OCI-LY7 (cell line): ENCODE data around the gene CDC40. TPM values are rescaled to one million over a fixed set of nuclear protein-coding genes. Genes with fewer than 3 reads are reported as not detected.

ENCODE experiments used
- BruUV-seq: library from RNA; stranded (reverse); fragments of 400-500 nt; replicated peaks from 2 replicates; lab custom pipeline; 2021; lab: Mats Ljungman, UMichigan
- CTCF ChIA-PET: fragments of 300-600 bp; sonication (Branson Sonifier 250); formaldehyde crosslinking; loops from one replicate; lab custom pipeline; 2022; ENCODE audit warnings: antibody characterized with exemption; ENCODE audit not compliant: unreplicated experiment; lab: Charles Lee
- POLR2A ChIA-PET: fragments of 300-600 bp; sonication (Branson Sonifier 250); formaldehyde crosslinking; loops from one replicate; lab custom pipeline; 2022; ENCODE audit warnings: antibody characterized with exemption; lab: Charles Lee
- DNase-seq: peaks from one replicate; pipeline ENCODE4 v3.0.0-alpha.2; 2015; ENCODE audit warnings: low spot score
- H2AFZ ChIP-seq: fragments of 200-600 bp; sonication (generic), shearing (Covaris generic); 2 replicates; pipeline ENCODE4 v1.6.1; 2014; ENCODE audit warnings: mild to moderate bottlenecking, antibody characterized with exemption, low read length, moderate library complexity
- H3K27ac ChIP-seq: fragments of 200-600 bp; sonication (generic); 2 replicates; pipeline ENCODE4 v1.5.1; 2014; ENCODE audit warnings: mixed run types, low read depth, mild to moderate bottlenecking, moderate library complexity, low read length, inconsistent platforms; ENCODE audit not compliant: poor library complexity, severe bottlenecking
- H3K36me3 ChIP-seq: fragments of 200-600 bp; sonication (generic); 2 replicates; pipeline ENCODE4 v1.6.1; 2014; ENCODE audit warnings: mild to moderate bottlenecking, antibody characterized with exemption, low read length, moderate library complexity, mixed read lengths; ENCODE audit not compliant: insufficient read depth
- H3K4me1 ChIP-seq: fragments of 200-600 bp; sonication (generic); 2 replicates; pipeline ENCODE4 v1.5.1; 2014; ENCODE audit warnings: mild to moderate bottlenecking, low read length; ENCODE audit not compliant: insufficient read depth, poor library complexity, severe bottlenecking
- H3K4me2 ChIP-seq: fragments of 200-600 bp; sonication (generic); 2 replicates; pipeline ENCODE4 v1.6.1; 2014; ENCODE audit warnings: mild to moderate bottlenecking, low read length
- H3K4me3 ChIP-seq: fragments of 200-600 bp; sonication (generic); 2 replicates; pipeline ENCODE4 v1.5.1; 2014; ENCODE audit warnings: mild to moderate bottlenecking, low read depth, low read length; ENCODE audit not compliant: poor library complexity, severe bottlenecking
- H3K79me2 ChIP-seq: fragments of 200-600 bp; sonication (generic); 2 replicates; pipeline ENCODE4 v1.6.1; 2016; ENCODE audit warnings: low read depth, mild to moderate bottlenecking, low read length, moderate library complexity, mixed read lengths; ENCODE audit not compliant: insufficient read depth
- H3K9me2 ChIP-seq: fragments of 200-600 bp; sonication (generic); 2 replicates; pipeline ENCODE4 v1.6.1; 2016; ENCODE audit warnings: mild to moderate bottlenecking, low read length, mixed read lengths; ENCODE audit not compliant: insufficient read depth
- H3K9me3 ChIP-seq: fragments of 200-600 bp; sonication (generic); 2 replicates; pipeline ENCODE4 v1.6.1; 2014; ENCODE audit warnings: mild to moderate bottlenecking, mixed run types, low read length, mixed read lengths
- H4K20me1 ChIP-seq: fragments of 200-600 bp; sonication (generic); 2 replicates; pipeline ENCODE4 v1.6.1; 2014; ENCODE audit warnings: mild to moderate bottlenecking, antibody characterized with exemption, low read length, moderate library complexity, mixed read lengths; ENCODE audit not compliant: insufficient read depth
- EZH2phosphoT487 ChIP-seq: fragments of 200-600 bp; sonication (generic); IDR thresholded peaks from 2 replicates; pipeline ENCODE4 v1.6.1; 2018; ENCODE audit warnings: low read depth, borderline replicate concordance, mild to moderate bottlenecking, mixed run types, antibody characterized with exemption, low read length, moderate library complexity, mixed read lengths
- intact Hi-C: fragments of 100-400 bp; cut with micrococcal nuclease; formaldehyde crosslinking; loops from one replicate; pipeline ENCODE4 v1.10.0; 2022; ENCODE audit not compliant: unreplicated experiment
- total RNA-seq, 2 experiments: library from RNA; depleted of rRNA in 1 of 2; stranded (reverse); fragments of >200 nt in 1 of 2; shearing (Covaris generic) in 1 of 2; gene quantifications; 2 replicates each; pipeline ENCODE4 v1.2.3, GENCODE V29; 2014 to 2022
- TF ChIP-seq, protein P1 (sequence below): fragments of 200-600 bp; sonication (generic); conservative IDR thresholded peaks from 2 replicates; pipeline ENCODE4 v1.5.1; 2014; ENCODE audit warnings: mild to moderate bottlenecking, antibody characterized with exemption, low read length, moderate library complexity, mixed read lengths

Gene CDC40
- total RNA-seq, 2 experiments from 2014 or later = 19.2 to 35.5 TPM

GRCh38 chr6:110246900-110247546, 66.8 kb downstream of the CDC40 start:
- Histone ChIP-seq H3K9me2 (no peaks in the 10 kb centered on the region), H2AFZ (no peak overlapping the region), H3K36me3 (no peaks in the 10 kb centered on the region), H3K4me1 (no peaks in the 10 kb centered on the region), H3K9me3 (no peaks in the 10 kb centered on the region), H3K4me3 (no peak overlapping the region), H3K79me2 (no peaks in the 10 kb centered on the region), H3K4me2 (no peak overlapping the region), H4K20me1 (no peaks in the 10 kb centered on the region), H3K27ac (no peak overlapping the region)
- ChIA-PET POLR2A (no interaction called here), CTCF (no interaction called here)
- TF ChIP-seq, protein P1, sequence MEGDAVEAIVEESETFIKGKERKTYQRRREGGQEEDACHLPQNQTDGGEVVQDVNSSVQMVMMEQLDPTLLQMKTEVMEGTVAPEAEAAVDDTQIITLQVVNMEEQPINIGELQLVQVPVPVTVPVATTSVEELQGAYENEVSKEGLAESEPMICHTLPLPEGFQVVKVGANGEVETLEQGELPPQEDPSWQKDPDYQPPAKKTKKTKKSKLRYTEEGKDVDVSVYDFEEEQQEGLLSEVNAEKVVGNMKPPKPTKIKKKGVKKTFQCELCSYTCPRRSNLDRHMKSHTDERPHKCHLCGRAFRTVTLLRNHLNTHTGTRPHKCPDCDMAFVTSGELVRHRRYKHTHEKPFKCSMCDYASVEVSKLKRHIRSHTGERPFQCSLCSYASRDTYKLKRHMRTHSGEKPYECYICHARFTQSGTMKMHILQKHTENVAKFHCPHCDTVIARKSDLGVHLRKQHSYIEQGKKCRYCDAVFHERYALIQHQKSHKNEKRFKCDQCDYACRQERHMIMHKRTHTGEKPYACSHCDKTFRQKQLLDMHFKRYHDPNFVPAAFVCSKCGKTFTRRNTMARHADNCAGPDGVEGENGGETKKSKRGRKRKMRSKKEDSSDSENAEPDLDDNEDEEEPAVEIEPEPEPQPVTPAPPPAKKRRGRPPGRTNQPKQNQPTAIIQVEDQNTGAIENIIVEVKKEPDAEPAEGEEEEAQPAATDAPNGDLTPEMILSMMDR = no peak
- no TSS peak for BruUV-seq
- intact Hi-C loops = no loop called here
- no peak for DNase-seq

DNA sequence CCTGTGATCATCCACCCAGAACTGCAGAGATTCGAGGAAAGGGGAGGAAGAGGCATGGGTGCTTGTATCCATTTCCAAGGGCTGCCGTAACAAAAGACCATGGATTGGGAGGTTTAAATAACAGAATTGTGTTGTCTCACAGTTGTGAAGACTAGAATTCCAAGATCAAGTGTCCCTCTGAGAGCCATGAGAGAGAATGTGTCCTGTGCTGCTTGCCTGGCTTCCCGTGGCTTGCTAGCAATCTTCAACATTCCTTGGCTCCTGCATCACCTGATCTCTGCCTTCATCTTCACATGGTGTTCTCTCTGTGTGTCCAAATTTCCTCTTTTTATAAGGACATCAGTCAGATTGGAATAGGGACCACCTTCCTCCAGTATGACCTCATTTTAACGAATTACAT, 69.8 kb downstream of the CDC40 start:
- ChIA-PET POLR2A (no interaction called here), CTCF (no interaction called here)
- Histone ChIP-seq H3K9me2 (no peaks in the 10 kb centered on the region), H3K4me2 (no peak overlapping the region), H2AFZ (no peak overlapping the region), H3K36me3 (no peaks in the 10 kb centered on the region), H3K79me2 (no peaks in the 10 kb centered on the region), H3K4me1 (no peaks in the 10 kb centered on the region), H3K4me3 (no peak overlapping the region), H3K9me3 (no peaks in the 10 kb centered on the region), H4K20me1 (no peaks in the 10 kb centered on the region), H3K27ac (no peak overlapping the region)
- no peak for TF ChIP-seq EZH2phosphoT487
- TF ChIP-seq, protein P1 = no peak
- intact Hi-C loops = no loop called here
- DNase-seq = no peak
- BruUV-seq = no TSS peak

GRCh38 chr6:110250838-110251237, 70.6 kb downstream of the CDC40 start:
- Histone ChIP-seq H3K4me1 (no peaks in the 10 kb centered on the region), H3K36me3 (no peaks in the 10 kb centered on the region), H3K4me3 (no peak overlapping the region), H3K9me3 (no peaks in the 10 kb centered on the region), H3K4me2 (no peak overlapping the region), H3K79me2 (no peaks in the 10 kb centered on the region), H3K27ac (no peak overlapping the region), H3K9me2 (no peaks in the 10 kb centered on the region), H4K20me1 (no peaks in the 10 kb centered on the region), H2AFZ (no peak overlapping the region)
- intact Hi-C loops = no loop called here
- ChIA-PET CTCF (no interaction called here), POLR2A (no interaction called here)
- no TSS peak for BruUV-seq
- no peak for DNase-seq
- no peak for TF ChIP-seq EZH2phosphoT487
- TF ChIP-seq, protein P1 = no peak
